GM18498 (cell line): ENCODE measurements around the gene PPP2R3A.

ENCODE experiments used
- ATAC-seq: cut with Tn5 transposase; IDR thresholded peaks from one replicate; pipeline ENCODE4 v1.9.1; 2021; ENCODE audit warnings: mild to moderate bottlenecking, moderate library complexity; ENCODE audit not compliant: unreplicated experiment

The PPP2R3A gene

GRCh38 chr3:135970506-135971116 lies 5.1 kb downstream of the PPP2R3A start:
- ATAC-seq, result no peak

- no peak for ATAC-seq
Observed at GRCh38 chr3:135973841-135974240, 8.3 kb downstream of the PPP2R3A start.

GRCh38 chr3:135975053-135975452 lies 9.5 kb downstream of the PPP2R3A start:
- ATAC-seq, result no peak

GRCh38 chr3:135975536-135975935 lies 10.0 kb downstream of the PPP2R3A start:
- ATAC-seq, result no peak

GRCh38 chr3:135980343-135980742 lies 14.8 kb downstream of the PPP2R3A start:
- ATAC-seq, result no peak

- no peak for ATAC-seq
Observed at GRCh38 chr3:135981701-135982403, 16.3 kb downstream of the PPP2R3A start.

- ATAC-seq, result no peak
Observed at GRCh38 chr3:135982404-135982761, 16.9 kb downstream of the PPP2R3A start.

- no peak for ATAC-seq
Observed at GRCh38 chr3:135982922-135983581, 17.5 kb downstream of the PPP2R3A start.

- no peak for ATAC-seq
Observed at GRCh38 chr3:135987661-135988060, 22.1 kb downstream of the PPP2R3A start.

- no peak for ATAC-seq
Observed at GRCh38 chr3:135989242-135989641, 23.7 kb downstream of the PPP2R3A start.

- ATAC-seq, result no peak
Observed at GRCh38 chr3:135990903-135991302, 25.4 kb downstream of the PPP2R3A start.

- no peak for ATAC-seq
Observed at GRCh38 chr3:135991621-135992020, 26.1 kb downstream of the PPP2R3A start.

- no peak for ATAC-seq
Observed at GRCh38 chr3:135992072-135992471, 26.5 kb downstream of the PPP2R3A start.

- ATAC-seq, result no peak
Observed at GRCh38 chr3:135994708-135995337, 29.3 kb downstream of the PPP2R3A start.

GRCh38 chr3:135995766-135996165 lies 30.2 kb downstream of the PPP2R3A start:
- ATAC-seq, result no peak

- no peak for ATAC-seq
Observed at GRCh38 chr3:135997554-135998320, 32.2 kb downstream of the PPP2R3A start.

- ATAC-seq, result no peak
Observed at GRCh38 chr3:136008221-136008620, 42.7 kb downstream of the PPP2R3A start.

GRCh38 chr3:136008732-136009470 lies 43.4 kb downstream of the PPP2R3A start:
- no peak for ATAC-seq

GRCh38 chr3:136018876-136019275 lies 53.3 kb downstream of the PPP2R3A start:
- no peak for ATAC-seq

GRCh38 chr3:136021803-136022202 lies 56.3 kb downstream of the PPP2R3A start:
- no peak for ATAC-seq
